ENCODE results near the gene CCDC9.
"Not testable (repeated sequence)": the region's sequence is repeated elsewhere in the genome, so short reads cannot be mapped to it uniquely, and the experiment has no call there.

The CCDC9 gene

GRCh38 chr19:47231215-47232054 lies 24.9 kb upstream of the CCDC9 start:
- peak; percentile 86 to 88 for DNase-seq (ENCODE audit: low read depth in 2 of 2, low spot score in 1 of 2)

GRCh38 chr19:47232422-47233211 lies 23.7 kb upstream of the CCDC9 start:
- DNase-seq (ENCODE audit: low read depth in 2 of 2, low spot score in 1 of 2) = no peak

GRCh38 chr19:47236072-47236675 lies 20.2 kb upstream of the CCDC9 start:
- no peak for DNase-seq (ENCODE audit: low read depth in 2 of 2, low spot score in 1 of 2)

GRCh38 chr19:47239152-47239551 lies 17.2 kb upstream of the CCDC9 start:
- DNase-seq (ENCODE audit: low read depth in 2 of 2, low spot score in 1 of 2) = no peak

GRCh38 chr19:47239610-47240296 lies 16.6 kb upstream of the CCDC9 start:
- no peak for DNase-seq (ENCODE audit: low read depth in 2 of 2, low spot score in 1 of 2)

GRCh38 chr19:47240556-47240955 lies 15.8 kb upstream of the CCDC9 start:
- DNase-seq (ENCODE audit: low read depth in 2 of 2, low spot score in 1 of 2) = no peak

GRCh38 chr19:47240996-47241918 lies 15.1 kb upstream of the CCDC9 start:
- peak; percentile 67 to 78 for DNase-seq (ENCODE audit: low read depth in 2 of 2, low spot score in 1 of 2)

- no peak for DNase-seq (ENCODE audit: low read depth in 2 of 2, low spot score in 1 of 2)
These were observed 14.3 kb upstream of the CCDC9 start for GRCh38 chr19:47241919-47242577.

GRCh38 chr19:47243364-47243775 lies 13.0 kb upstream of the CCDC9 start:
- DNase-seq (ENCODE audit: low read depth in 2 of 2, low spot score in 1 of 2) = no peak

GRCh38 chr19:47243776-47244547 lies 12.4 kb upstream of the CCDC9 start:
- peak; percentile 69 to 75 for DNase-seq (ENCODE audit: low read depth in 2 of 2, low spot score in 1 of 2)

- peak in 1 of 2 donors; percentile 69 for DNase-seq (ENCODE audit: low read depth in 2 of 2, low spot score in 1 of 2)
These were observed 8.9 kb upstream of the CCDC9 start for GRCh38 chr19:47247308-47247990.

- not testable (repeated sequence) for DNase-seq (ENCODE audit: low read depth in 2 of 2, low spot score in 1 of 2)
These were observed 3.3 kb upstream of the CCDC9 start for GRCh38 chr19:47253016-47253415.

GRCh38 chr19:47253467-47253881 lies 2.9 kb upstream of the CCDC9 start:
- DNase-seq (ENCODE audit: low read depth in 2 of 2, low spot score in 1 of 2) = no peak

- DNase-seq (ENCODE audit: low read depth in 2 of 2, low spot score in 1 of 2) = no peak
These were observed 2.4 kb upstream of the CCDC9 start for GRCh38 chr19:47253970-47254369.

GRCh38 chr19:47256693-47257410 lies 527 bp downstream of the CCDC9 start:
- peak; percentile 98 to 99 for DNase-seq (ENCODE audit: low read depth in 2 of 2, low spot score in 1 of 2)

- DNase-seq (ENCODE audit: low read depth in 2 of 2, low spot score in 1 of 2) = no peak
These were observed 1.3 kb downstream of the CCDC9 start for GRCh38 chr19:47257411-47258169.

- no peak for DNase-seq (ENCODE audit: low read depth in 2 of 2, low spot score in 1 of 2)
These were observed 2.1 kb downstream of the CCDC9 start for GRCh38 chr19:47258434-47258833.
